SK-N-SH (cell line): Measurements from ENCODE around the gene CELSR3. TPM values are rescaled to one million over a fixed set of nuclear protein-coding genes. Genes with fewer than 3 reads are reported as not detected.

Experiments used
- CTCF ChIA-PET: fragments of 300-600, 350-600 bp; formaldehyde crosslinking; extraction: SDS; loops from one replicate; lab custom pipeline; 2021; lab: Yijun Ruan, JAX
- POLR2A ChIA-PET: fragments of 350-600 bp; sonication (Branson Sonifier 250); formaldehyde crosslinking; extraction: SDS; loops from one replicate; lab custom pipeline; 2020; ENCODE audit warnings: antibody characterized with exemption, inconsistent platforms; lab: Yijun Ruan, JAX
- DNase-seq: peaks from one replicate; pipeline ENCODE4 v3.0.0; 2012
- H2AFZ ChIP-seq: fragments of 200-600 bp; sonication (generic); 2 replicates; pipeline ENCODE4 v1.8.1; 2016; ENCODE audit warnings: antibody characterized with exemption, mild to moderate bottlenecking, low read depth
- H3F3A ChIP-seq: fragments of 200-600 bp; sonication (generic); replicated peaks from 2 replicates; pipeline ENCODE3; 2016; ENCODE audit warnings: antibody characterized with exemption, mild to moderate bottlenecking; ENCODE audit not compliant: insufficient read depth
- H3K27ac ChIP-seq, 2 experiments: fragments of 200-500 bp in 1 of 2; fragments of 200-600 bp in 1 of 2; sonication (Bioruptor generic) in 1 of 2; sonication (generic), shearing (Covaris generic) in 1 of 2; 2 replicates each; pipeline versions ENCODE4 v1.5.1 to v1.6.1; 2014 to 2016; ENCODE audit warnings: low read depth in 2 of 2, inconsistent platforms in 1 of 2, low read length in 1 of 2, mild to moderate bottlenecking in 1 of 2, mixed read lengths in 1 of 2
- H3K27me3 ChIP-seq: fragments of 200-600 bp; sonication (generic), shearing (Covaris generic); 2 replicates; pipeline ENCODE4 v1.6.1; 2016; ENCODE audit warnings: mixed run types; ENCODE audit not compliant: insufficient read depth
- H3K36me3 ChIP-seq, 2 experiments: fragments of 200-500 bp in 1 of 2; fragments of 200-600 bp in 1 of 2; sonication (Bioruptor generic) in 1 of 2; sonication (generic) in 1 of 2; replicated peaks in 1 of 2; 2 replicates each; pipeline versions ENCODE3 to v1.5.1; 2014 to 2016; ENCODE audit warnings: low read length in 1 of 2, mild to moderate bottlenecking in 1 of 2; ENCODE audit not compliant: insufficient read depth in 2 of 2, control insufficient read depth in 1 of 2
- H3K4me1 ChIP-seq, 2 experiments: fragments of 200-500 bp in 1 of 2; fragments of 200-600 bp in 1 of 2; sonication (Bioruptor generic) in 1 of 2; sonication (generic), shearing (Covaris generic) in 1 of 2; 2 replicates each; pipeline versions ENCODE4 v1.5.1 to v1.6.1; 2014 to 2016; ENCODE audit warnings: low read depth in 1 of 2, low read length in 1 of 2, mixed run types in 1 of 2; ENCODE audit not compliant: insufficient read depth in 2 of 2, control insufficient read depth in 1 of 2
- H3K4me2 ChIP-seq: fragments of 200-600 bp; sonication (generic), shearing (Covaris generic); 2 replicates; pipeline ENCODE4 v1.6.1; 2017; ENCODE audit warnings: mixed run types
- H3K4me3 ChIP-seq, 2 experiments: fragments of 200-500 bp in 1 of 2; fragments of 200-600 bp in 1 of 2; sonication (Bioruptor generic) in 1 of 2; sonication (generic), shearing (Covaris generic) in 1 of 2; 2 replicates each; pipeline versions ENCODE4 v1.5.1 to v1.8.1; 2014 to 2016; ENCODE audit warnings: low read depth in 2 of 2, inconsistent platforms in 1 of 2, low read length in 1 of 2, mild to moderate bottlenecking in 1 of 2, mixed read lengths in 1 of 2, moderate library complexity in 1 of 2
- H3K79me2 ChIP-seq: fragments of 200-600 bp; sonication (generic); 2 replicates; pipeline ENCODE4 v1.8.1; 2017; ENCODE audit warnings: mild to moderate bottlenecking; ENCODE audit not compliant: insufficient read depth
- H3K9ac ChIP-seq: fragments of 200-600 bp; sonication (generic); 2 replicates; pipeline ENCODE4 v1.6.1; 2017; ENCODE audit warnings: mixed run types
- H3K9me2 ChIP-seq: fragments of 200-600 bp; sonication (generic); 2 replicates; pipeline ENCODE4 v1.6.1; 2017; ENCODE audit warnings: mixed run types
- H3K9me3 ChIP-seq: fragments of 200-600 bp; sonication (generic); 2 replicates; pipeline ENCODE4 v1.6.1; 2017; ENCODE audit warnings: mixed run types, mild to moderate bottlenecking, moderate library complexity
- H4K20me1 ChIP-seq: fragments of 200-600 bp; sonication (generic); 2 replicates; pipeline ENCODE4 v1.6.1; 2017; ENCODE audit warnings: mild to moderate bottlenecking, mixed run types; ENCODE audit not compliant: insufficient read depth
- CHD2 ChIP-seq: fragments of 150-350 bp; IDR thresholded peaks from 2 replicates; pipeline ENCODE4 v1.6.1; 2018; ENCODE audit warnings: low read length; ENCODE audit not compliant: partially characterized antibody
- EP300 ChIP-seq, 2 experiments: IDR thresholded peaks; 2 replicates each; pipeline versions ENCODE4 v1.4.0 to v1.6.1; 2012; ENCODE audit warnings: borderline replicate concordance in 1 of 2, low read depth in 1 of 2, low read length in 1 of 2
- FOSL2 ChIP-seq: IDR thresholded peaks from 2 replicates; pipeline ENCODE4 v1.4.0; 2012; ENCODE audit warnings: low read depth, mild to moderate bottlenecking, moderate library complexity, borderline replicate concordance
- FOXM1 ChIP-seq: IDR thresholded peaks from 2 replicates; pipeline ENCODE4 v1.4.0; 2012; ENCODE audit warnings: low read depth, mild to moderate bottlenecking
- GABPA ChIP-seq: IDR thresholded peaks from 2 replicates; pipeline ENCODE4 v1.4.0; 2012; ENCODE audit warnings: low read depth, mild to moderate bottlenecking
- GATA2 ChIP-seq: sonication (generic); formaldehyde crosslinking; IDR thresholded peaks from 2 replicates; pipeline ENCODE4 v1.5.0; 2020; ENCODE audit warnings: mild to moderate bottlenecking, missing genetic modification reagents
- JUND ChIP-seq: IDR thresholded peaks from 2 replicates; pipeline ENCODE4 v1.4.0; 2012
- MEF2A ChIP-seq: IDR thresholded peaks from 2 replicates; pipeline ENCODE4 v1.4.0; 2012; ENCODE audit warnings: low read depth, borderline replicate concordance
- NRF1 ChIP-seq: IDR thresholded peaks from 2 replicates; pipeline ENCODE4 v1.6.1; 2012; ENCODE audit warnings: low read depth, mild to moderate bottlenecking, low read length
- POLR2AphosphoS5 ChIP-seq: IDR thresholded peaks from 2 replicates; pipeline ENCODE4 v1.6.1; 2012; ENCODE audit warnings: low read depth, low read length
- RFX5 ChIP-seq: IDR thresholded peaks from 2 replicates; pipeline ENCODE4 v1.6.1; 2012; ENCODE audit warnings: mild to moderate bottlenecking, improper control_type of control experiment, low read length
- SMC3 ChIP-seq: IDR thresholded peaks from 2 replicates; pipeline ENCODE4 v1.6.1; 2012; ENCODE audit warnings: low read depth, low read length, improper control_type of control experiment
- TAF1 ChIP-seq: IDR thresholded peaks from 2 replicates; pipeline ENCODE4 v1.6.1; 2012; ENCODE audit warnings: low read depth, mild to moderate bottlenecking, low read length, moderate library complexity, borderline replicate concordance
- TCF12 ChIP-seq: IDR thresholded peaks from 2 replicates; pipeline ENCODE4 v1.4.0; 2012
- YY1 ChIP-seq: IDR thresholded peaks from 2 replicates; pipeline ENCODE4 v1.4.0; 2012; ENCODE audit warnings: low read depth, mild to moderate bottlenecking
- WGBS: methylation state at CpG from one replicate; pipeline ENCODE4 v1.1.6; 2017; ENCODE audit warnings: low lambda C conversion rate; 5-methylcytosine and 5-hydroxymethylcytosine counted together
- polyA plus RNA-seq, 3 experiments: library from polyadenylated mRNA; depleted of rRNA; stranded (reverse); fragments of >200 nt; gene quantifications; 2 replicates each; pipeline ENCODE4 v1.2.3, GENCODE V29; 2012
- TF ChIP-seq, protein P1 (sequence below): fragments of 150-350 bp; IDR thresholded peaks from 2 replicates; pipeline ENCODE4 v1.6.1; 2017; ENCODE audit warnings: antibody characterized with exemption, low read length, low read depth, borderline replicate concordance
- TF ChIP-seq, protein P2 (sequence below): fragments of 150-350 bp; IDR thresholded peaks from 2 replicates; pipeline ENCODE4 v1.6.1; 2016; ENCODE audit warnings: mild to moderate bottlenecking, low read depth, low read length
- TF ChIP-seq, protein P3 (sequence below): IDR thresholded peaks from 2 replicates; pipeline ENCODE4 v1.4.0; 2012; ENCODE audit warnings: low read depth, borderline replicate concordance
- TF ChIP-seq, protein P4 (sequence below): IDR thresholded peaks from 2 replicates; pipeline ENCODE4 v1.4.0; 2012; ENCODE audit warnings: low read depth, borderline replicate concordance
- TF ChIP-seq, protein P5 (sequence below): IDR thresholded peaks from 2 replicates; pipeline ENCODE4 v1.6.1; 2012; ENCODE audit warnings: mild to moderate bottlenecking, low read depth, low read length, moderate library complexity

Gene CELSR3
- polyA plus RNA-seq, 1 of the 3 experiments (the other 2 are of a cell fraction), result 11.7 TPM

DNA sequence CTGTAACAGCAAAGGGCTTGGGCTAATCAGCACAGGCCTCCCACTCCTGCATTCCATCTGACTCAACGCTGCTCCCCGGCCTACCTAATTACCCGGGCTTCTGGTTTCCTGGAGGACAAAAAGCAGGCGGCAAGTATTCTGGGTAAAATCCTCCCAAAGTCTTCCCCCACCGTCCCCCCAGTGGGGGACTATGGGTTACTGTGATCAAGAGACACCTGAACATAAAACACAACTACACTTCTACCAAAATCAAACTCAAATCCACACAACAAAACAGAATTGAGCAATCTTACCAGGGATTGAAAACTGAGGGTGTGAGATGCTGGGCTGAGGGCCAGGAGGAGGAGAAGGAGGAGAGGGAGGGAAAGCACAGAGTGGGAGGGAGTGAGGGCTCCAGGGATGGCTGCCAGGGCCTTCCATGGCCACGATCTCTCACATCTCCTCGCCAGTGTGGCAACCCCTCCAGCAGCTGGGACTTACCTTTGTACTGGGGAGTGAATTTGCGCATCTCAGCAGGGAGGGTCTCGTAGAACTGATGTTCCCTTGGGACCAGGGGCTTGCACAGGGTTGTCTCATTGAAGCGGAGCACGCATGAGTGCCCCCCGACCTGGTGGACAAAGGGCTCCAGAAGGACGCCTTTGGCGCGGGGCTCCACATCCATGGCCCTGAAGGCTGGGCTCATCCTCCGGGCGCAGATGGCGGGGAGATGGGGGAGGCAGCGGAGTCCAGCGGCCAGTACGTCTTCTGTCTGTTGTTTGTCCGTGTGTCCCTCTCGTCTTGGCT lies 32.1 kb upstream of the CELSR3 start (continued):
- TF ChIP-seq, protein P1, sequence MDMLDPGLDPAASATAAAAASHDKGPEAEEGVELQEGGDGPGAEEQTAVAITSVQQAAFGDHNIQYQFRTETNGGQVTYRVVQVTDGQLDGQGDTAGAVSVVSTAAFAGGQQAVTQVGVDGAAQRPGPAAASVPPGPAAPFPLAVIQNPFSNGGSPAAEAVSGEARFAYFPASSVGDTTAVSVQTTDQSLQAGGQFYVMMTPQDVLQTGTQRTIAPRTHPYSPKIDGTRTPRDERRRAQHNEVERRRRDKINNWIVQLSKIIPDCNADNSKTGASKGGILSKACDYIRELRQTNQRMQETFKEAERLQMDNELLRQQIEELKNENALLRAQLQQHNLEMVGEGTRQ, result no peak
- TF ChIP-seq, protein P2, sequence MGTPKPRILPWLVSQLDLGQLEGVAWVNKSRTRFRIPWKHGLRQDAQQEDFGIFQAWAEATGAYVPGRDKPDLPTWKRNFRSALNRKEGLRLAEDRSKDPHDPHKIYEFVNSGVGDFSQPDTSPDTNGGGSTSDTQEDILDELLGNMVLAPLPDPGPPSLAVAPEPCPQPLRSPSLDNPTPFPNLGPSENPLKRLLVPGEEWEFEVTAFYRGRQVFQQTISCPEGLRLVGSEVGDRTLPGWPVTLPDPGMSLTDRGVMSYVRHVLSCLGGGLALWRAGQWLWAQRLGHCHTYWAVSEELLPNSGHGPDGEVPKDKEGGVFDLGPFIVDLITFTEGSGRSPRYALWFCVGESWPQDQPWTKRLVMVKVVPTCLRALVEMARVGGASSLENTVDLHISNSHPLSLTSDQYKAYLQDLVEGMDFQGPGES, result no peak
- TF ChIP-seq EP300 (IDR thresholded peaks at IDR 0.05; ENCODE audit: borderline replicate concordance in 1 of 2, low read depth in 1 of 2, low read length in 1 of 2), result peak in 1 of 2 experiments; percentile 38; a peak in 1 of 4 replicates
- peak; percentile 33; the same call in 1 of the 2 replicates for TF ChIP-seq FOSL2
- TF ChIP-seq GABPA, result 0 out of 2 replicates have a peak, but pooled peaks have one; percentile 13
- TF ChIP-seq NRF1, result no peak
- no peak for TF ChIP-seq MEF2A
- TF ChIP-seq JUND, result peak; percentile 57
- TF ChIP-seq, protein P3, sequence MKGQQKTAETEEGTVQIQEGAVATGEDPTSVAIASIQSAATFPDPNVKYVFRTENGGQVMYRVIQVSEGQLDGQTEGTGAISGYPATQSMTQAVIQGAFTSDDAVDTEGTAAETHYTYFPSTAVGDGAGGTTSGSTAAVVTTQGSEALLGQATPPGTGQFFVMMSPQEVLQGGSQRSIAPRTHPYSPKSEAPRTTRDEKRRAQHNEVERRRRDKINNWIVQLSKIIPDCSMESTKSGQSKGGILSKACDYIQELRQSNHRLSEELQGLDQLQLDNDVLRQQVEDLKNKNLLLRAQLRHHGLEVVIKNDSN, result no peak
- TF ChIP-seq, protein P4, sequence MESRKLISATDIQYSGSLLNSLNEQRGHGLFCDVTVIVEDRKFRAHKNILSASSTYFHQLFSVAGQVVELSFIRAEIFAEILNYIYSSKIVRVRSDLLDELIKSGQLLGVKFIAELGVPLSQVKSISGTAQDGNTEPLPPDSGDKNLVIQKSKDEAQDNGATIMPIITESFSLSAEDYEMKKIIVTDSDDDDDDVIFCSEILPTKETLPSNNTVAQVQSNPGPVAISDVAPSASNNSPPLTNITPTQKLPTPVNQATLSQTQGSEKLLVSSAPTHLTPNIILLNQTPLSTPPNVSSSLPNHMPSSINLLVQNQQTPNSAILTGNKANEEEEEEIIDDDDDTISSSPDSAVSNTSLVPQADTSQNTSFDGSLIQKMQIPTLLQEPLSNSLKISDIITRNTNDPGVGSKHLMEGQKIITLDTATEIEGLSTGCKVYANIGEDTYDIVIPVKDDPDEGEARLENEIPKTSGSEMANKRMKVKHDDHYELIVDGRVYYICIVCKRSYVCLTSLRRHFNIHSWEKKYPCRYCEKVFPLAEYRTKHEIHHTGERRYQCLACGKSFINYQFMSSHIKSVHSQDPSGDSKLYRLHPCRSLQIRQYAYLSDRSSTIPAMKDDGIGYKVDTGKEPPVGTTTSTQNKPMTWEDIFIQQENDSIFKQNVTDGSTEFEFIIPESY, result no peak
- peak; percentile 71 for TF ChIP-seq TCF12
- no peak for TF ChIP-seq GATA2 (CRISPR knock-in tag)
- TF ChIP-seq SMC3, result no peak
- no peak for TF ChIP-seq RFX5
- no peak for TF ChIP-seq CHD2

DNA sequence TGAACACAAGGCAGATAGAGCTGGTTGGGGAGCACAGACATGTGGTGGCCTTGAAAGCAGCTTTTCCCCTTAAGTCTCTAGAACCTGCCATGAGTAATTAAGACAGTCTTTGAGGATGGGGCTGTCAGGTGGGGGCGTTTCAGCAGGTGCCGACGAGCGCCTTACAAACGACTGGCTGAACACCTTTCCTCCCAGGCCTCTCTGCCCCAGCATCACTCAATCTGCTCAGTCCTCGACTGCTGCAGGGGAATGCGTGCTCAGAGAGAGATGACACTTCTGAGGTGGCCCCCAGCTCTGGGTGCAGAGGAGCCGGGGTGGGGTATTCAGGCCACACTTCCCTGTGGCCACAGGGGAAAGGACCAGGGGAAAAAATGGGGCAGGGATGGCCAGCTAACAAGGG lies 31.1 kb upstream of the CELSR3 start:
- peak overlapping the region; percentile 56; the same call in 1 of the 2 replicates for H3K9ac ChIP-seq
- H4K20me1 ChIP-seq, result peaks cover 84% of the 10 kb centered on the region
- H3K36me3 ChIP-seq, result peaks cover 58 to 66% of the 10 kb centered on the region in 2 experiments
- no peaks in the 10 kb centered on the region for H3K9me2 ChIP-seq
- H3K4me3 ChIP-seq, result no peak overlapping the region
- H2AFZ ChIP-seq, result no peak overlapping the region
- H3K9me3 ChIP-seq, result no peaks in the 10 kb centered on the region
- H3K27ac ChIP-seq, result peak overlapping the region; percentile 59 to 77; a peak in 3 of 4 replicates
- H3K4me2 ChIP-seq, result 0 out of 2 replicates have a peak overlapping the region, but pooled peaks have one; percentile 21
- peaks cover 85% of the 10 kb centered on the region for H3K79me2 ChIP-seq
- 100% methylated on average over 4 of the region's 8 CpGs for WGBS
- CTCF ChIA-PET, result no interaction called here
- POLR2A ChIA-PET, result no interaction called here
- H3K27me3 ChIP-seq, result no peaks in the 10 kb centered on the region
- peaks cover 55% of the 10 kb centered on the region for H3F3A ChIP-seq
- DNase-seq, result no peak
- peaks cover 18 to 21% of the 10 kb centered on the region in 2 experiments; a peak in 3 of 4 replicates for H3K4me1 ChIP-seq
- TF ChIP-seq, protein P1, result no peak
- TF ChIP-seq, protein P5, sequence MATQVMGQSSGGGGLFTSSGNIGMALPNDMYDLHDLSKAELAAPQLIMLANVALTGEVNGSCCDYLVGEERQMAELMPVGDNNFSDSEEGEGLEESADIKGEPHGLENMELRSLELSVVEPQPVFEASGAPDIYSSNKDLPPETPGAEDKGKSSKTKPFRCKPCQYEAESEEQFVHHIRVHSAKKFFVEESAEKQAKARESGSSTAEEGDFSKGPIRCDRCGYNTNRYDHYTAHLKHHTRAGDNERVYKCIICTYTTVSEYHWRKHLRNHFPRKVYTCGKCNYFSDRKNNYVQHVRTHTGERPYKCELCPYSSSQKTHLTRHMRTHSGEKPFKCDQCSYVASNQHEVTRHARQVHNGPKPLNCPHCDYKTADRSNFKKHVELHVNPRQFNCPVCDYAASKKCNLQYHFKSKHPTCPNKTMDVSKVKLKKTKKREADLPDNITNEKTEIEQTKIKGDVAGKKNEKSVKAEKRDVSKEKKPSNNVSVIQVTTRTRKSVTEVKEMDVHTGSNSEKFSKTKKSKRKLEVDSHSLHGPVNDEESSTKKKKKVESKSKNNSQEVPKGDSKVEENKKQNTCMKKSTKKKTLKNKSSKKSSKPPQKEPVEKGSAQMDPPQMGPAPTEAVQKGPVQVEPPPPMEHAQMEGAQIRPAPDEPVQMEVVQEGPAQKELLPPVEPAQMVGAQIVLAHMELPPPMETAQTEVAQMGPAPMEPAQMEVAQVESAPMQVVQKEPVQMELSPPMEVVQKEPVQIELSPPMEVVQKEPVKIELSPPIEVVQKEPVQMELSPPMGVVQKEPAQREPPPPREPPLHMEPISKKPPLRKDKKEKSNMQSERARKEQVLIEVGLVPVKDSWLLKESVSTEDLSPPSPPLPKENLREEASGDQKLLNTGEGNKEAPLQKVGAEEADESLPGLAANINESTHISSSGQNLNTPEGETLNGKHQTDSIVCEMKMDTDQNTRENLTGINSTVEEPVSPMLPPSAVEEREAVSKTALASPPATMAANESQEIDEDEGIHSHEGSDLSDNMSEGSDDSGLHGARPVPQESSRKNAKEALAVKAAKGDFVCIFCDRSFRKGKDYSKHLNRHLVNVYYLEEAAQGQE, result no peak
- TF ChIP-seq SMC3 (no peak), TAF1 (no peak), FOXM1 (no peak), POLR2AphosphoS5 (no peak), YY1 (no peak)
